ENCODE results near the gene COQ2. TPM values are rescaled to one million over a fixed set of nuclear protein-coding genes. Genes with fewer than 3 reads are reported as not detected.
"Not testable (repeated sequence)": the region's sequence is repeated elsewhere in the genome, so short reads cannot be mapped to it uniquely, and the experiment has no call there.

Gene COQ2
- total and polyA plus RNA-seq, 8 donors: 13.0 to 17.9 (median 16.0) TPM

DNA sequence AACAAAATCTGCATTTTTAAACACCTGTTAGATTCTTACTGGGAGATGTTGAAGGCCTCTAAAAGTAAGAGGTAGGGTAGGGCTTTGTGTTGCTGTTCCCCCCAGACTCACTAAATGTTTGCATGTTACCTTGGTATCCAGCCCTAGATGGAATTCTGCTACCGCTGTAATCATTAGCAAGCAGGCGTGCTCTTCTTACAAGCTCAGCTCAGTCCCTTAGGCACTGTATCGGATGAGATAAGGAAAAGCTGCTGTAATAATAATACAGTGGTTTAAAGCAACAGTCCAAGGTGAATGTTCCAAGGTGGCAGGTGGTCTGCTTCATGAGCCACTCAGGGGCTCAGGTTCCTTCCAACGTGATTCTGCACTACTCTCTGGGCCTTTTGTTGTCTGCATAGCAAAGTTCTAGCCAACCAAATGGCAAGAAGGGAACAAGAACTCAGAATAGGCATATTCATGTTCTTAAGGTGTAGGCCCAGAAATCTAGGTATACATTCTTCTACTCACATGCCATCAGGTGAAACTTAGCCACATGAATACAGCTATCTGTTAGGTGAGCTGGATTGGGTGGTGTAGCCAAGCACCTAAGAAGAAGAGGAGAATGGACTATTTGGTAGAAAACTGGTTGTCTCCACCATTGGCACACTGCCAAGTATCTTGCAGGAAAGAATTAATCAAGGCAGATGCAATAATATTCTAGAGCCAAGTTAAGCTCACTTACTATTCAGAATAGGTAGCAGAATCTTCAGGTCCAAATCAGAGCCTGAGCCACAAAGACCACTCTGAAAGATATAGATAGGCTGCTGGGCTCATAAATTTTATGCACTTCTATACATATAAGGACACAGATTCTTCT is 46.0 kb downstream of the COQ2 start:
- intact Hi-C loops (cut with DNase I): no loop called here
- peaks cover 0 to 17% of the 10 kb centered on the region in 2 donors for H3K4me1 ChIP-seq
- H3K9me3 ChIP-seq: no peaks in the 10 kb centered on the region
- H3K4me3 ChIP-seq: no peak overlapping the region
- H3K36me3 ChIP-seq: no peaks in the 10 kb centered on the region
- TF ChIP-seq, protein P1, sequence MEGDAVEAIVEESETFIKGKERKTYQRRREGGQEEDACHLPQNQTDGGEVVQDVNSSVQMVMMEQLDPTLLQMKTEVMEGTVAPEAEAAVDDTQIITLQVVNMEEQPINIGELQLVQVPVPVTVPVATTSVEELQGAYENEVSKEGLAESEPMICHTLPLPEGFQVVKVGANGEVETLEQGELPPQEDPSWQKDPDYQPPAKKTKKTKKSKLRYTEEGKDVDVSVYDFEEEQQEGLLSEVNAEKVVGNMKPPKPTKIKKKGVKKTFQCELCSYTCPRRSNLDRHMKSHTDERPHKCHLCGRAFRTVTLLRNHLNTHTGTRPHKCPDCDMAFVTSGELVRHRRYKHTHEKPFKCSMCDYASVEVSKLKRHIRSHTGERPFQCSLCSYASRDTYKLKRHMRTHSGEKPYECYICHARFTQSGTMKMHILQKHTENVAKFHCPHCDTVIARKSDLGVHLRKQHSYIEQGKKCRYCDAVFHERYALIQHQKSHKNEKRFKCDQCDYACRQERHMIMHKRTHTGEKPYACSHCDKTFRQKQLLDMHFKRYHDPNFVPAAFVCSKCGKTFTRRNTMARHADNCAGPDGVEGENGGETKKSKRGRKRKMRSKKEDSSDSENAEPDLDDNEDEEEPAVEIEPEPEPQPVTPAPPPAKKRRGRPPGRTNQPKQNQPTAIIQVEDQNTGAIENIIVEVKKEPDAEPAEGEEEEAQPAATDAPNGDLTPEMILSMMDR (IDR thresholded peaks at IDR 0.05): no peak
- no peaks in the 10 kb centered on the region for H3K27me3 ChIP-seq
- no peak for DNase-seq
- no peak overlapping the region for H3K27ac ChIP-seq
- no peak for ATAC-seq

DNA sequence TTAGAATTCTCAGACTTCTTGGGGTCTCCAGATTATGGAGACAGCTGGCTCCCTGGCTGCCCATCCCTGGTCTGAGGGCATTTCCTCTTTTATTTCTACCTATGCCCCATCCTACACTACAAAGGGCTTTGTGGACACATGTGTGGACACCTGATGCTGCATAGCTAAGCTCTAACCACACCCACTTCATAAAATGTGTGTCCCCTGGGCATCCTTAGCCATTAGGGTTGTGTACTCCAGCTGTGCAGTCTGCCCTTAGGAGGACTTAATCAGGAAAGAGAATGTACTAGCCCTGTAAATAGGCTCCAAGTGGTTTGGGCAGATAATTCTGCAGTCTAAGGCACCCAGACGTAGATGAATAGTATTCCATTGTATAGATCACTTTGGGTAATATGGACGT is 47.0 kb downstream of the COQ2 start:
- DNase-seq (no peak), ATAC-seq (no peak)
- intact Hi-C loops (cut with DNase I): no loop called here
- Histone ChIP-seq H3K4me3 (no peak overlapping the region), H3K27ac (no peak overlapping the region), H3K36me3 (no peaks in the 10 kb centered on the region), H3K9me3 (no peaks in the 10 kb centered on the region), H3K27me3 (no peaks in the 10 kb centered on the region), H3K4me1 (peaks cover 0 to 20% of the 10 kb centered on the region in 2 donors)
- TF ChIP-seq, protein P1 (IDR thresholded peaks at IDR 0.05): no peak

DNA sequence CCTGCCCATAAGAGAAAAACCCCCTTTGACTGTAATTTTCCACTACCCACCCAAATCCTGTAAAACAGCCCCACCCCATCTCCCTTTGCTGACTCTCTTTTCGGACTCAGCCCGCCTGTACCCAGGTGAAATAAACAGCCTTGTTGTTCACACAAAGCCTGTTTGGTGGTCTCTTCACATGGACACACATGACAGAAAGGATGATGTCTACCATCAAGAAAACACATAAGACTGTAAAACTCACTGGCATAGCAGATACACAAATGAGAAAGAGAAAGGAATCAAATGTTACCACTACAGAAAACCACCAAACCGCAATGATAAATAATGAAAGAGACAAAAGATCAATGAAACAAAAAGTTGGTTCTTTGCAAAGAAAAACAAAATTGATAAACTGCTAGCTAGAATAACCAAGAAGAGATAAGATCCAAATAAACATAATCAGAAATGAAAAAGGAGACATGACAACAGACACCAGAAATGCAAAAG is 48.9 kb downstream of the COQ2 start:
- H3K9me3 ChIP-seq; H3K4me3 ChIP-seq; DNase-seq; H3K27me3 ChIP-seq; H3K27ac ChIP-seq; H3K36me3 ChIP-seq; ATAC-seq; intact Hi-C loops (cut with DNase I): not testable (repeated sequence)
- H3K4me1 ChIP-seq: peaks cover 6 to 31% of the 10 kb centered on the region in 2 donors

DNA sequence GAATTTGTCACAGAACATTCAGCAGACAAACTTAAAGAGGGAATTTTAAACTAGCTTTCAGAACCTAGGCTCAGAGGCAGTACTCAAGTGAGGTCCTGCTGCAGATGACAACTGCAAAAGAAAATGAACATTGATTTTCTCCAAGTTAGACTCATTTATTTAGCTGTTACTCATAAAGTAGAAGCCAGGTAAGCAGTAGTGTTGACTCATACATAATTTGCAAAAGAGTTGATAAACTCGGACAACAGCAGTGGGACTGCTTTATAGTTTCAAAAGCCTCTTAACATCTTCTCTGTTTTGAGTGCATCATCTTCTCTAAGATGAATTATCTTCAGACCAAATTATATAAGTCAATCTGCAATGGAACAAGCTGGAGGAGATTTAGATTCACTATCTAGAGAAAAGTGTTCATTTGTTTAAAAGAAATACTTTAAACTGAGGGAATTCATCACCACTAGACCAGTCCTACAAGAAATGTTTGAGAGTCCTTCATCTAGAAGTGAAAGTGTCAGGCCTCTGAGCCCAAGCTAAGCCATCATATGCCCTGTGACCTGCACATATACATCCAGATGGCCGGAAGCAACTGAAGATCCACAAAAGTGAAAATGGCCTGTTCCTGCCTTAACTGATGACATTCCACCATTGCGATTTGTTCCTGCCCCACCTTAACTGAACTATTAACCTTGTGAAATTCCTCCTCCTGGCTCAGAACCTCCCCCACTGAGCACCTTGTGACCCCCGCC is 49.5 kb downstream of the COQ2 start:
- intact Hi-C loops (cut with DNase I): no loop called here
- H3K4me3 ChIP-seq: no peak overlapping the region
- H3K27ac ChIP-seq: no peak overlapping the region
- no peaks in the 10 kb centered on the region for H3K9me3 ChIP-seq
- DNase-seq (no peak), ATAC-seq (no peak)
- no peaks in the 10 kb centered on the region for H3K36me3 ChIP-seq
- TF ChIP-seq, protein P1 (IDR thresholded peaks at IDR 0.05): no peak
- peaks cover 6 to 28% of the 10 kb centered on the region in 2 donors for H3K4me1 ChIP-seq
- no peaks in the 10 kb centered on the region for H3K27me3 ChIP-seq

DNA sequence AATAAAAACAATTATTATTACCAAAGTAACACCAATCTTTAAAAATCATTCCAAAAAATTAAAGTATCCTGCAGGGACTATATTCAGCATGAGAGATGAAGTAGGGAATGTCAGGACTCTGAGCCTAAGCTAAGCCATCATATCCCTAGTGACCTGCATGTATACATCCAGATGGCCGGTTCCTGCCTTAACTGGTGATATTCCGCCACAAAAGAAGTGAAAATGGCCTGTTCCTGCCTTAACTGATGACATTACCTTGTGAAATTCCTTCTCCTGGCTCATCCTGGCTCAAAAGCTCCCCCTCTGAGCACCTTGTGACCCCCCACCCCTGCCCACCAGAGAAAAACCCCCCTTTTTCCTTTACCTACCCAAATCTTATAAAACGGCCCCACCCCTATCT is 50.2 kb downstream of the COQ2 start:
- ATAC-seq; H3K9me3 ChIP-seq; DNase-seq; H3K27ac ChIP-seq; H3K27me3 ChIP-seq; H3K4me3 ChIP-seq; intact Hi-C loops (cut with DNase I); H3K36me3 ChIP-seq: not testable (repeated sequence)
- peaks cover 6 to 24% of the 10 kb centered on the region in 2 donors for H3K4me1 ChIP-seq

- intact Hi-C loops (cut with DNase I): no loop called here
- no peak for DNase-seq
- H3K9me3 ChIP-seq: no peaks in the 10 kb centered on the region
- TF ChIP-seq, protein P1 (IDR thresholded peaks at IDR 0.05): no peak
- peak overlapping the region in 1 of 2 donors; percentile 75 for H3K27ac ChIP-seq
- no peak overlapping the region for H3K4me3 ChIP-seq
- no peaks in the 10 kb centered on the region for H3K27me3 ChIP-seq
- peaks cover 6 to 24% of the 10 kb centered on the region in 2 donors for H3K4me1 ChIP-seq
- peak; percentile 85 for ATAC-seq
- H3K36me3 ChIP-seq: no peaks in the 10 kb centered on the region
These were observed 52.5 kb downstream of the COQ2 start for GRCh38 chr4:83232082-83232481.
